ENCODE data around the gene TSPEAR.
"Not testable (repeated sequence)": the region's sequence is repeated elsewhere in the genome, so short reads cannot be mapped to it uniquely, and the experiment has no call there.

TSPEAR gene

GRCh38 chr21:44589094-44589493 lies 122.3 kb downstream of the TSPEAR start:
- Histone ChIP-seq H3K36me3 (ENCODE audit: control insufficient read depth, insufficient read depth, low read length) (no peaks in the 10 kb centered on the region), H3K27ac (ENCODE audit: low read length) (no peak overlapping the region), H3K27me3 (ENCODE audit: control insufficient read depth, insufficient read depth, low read length) (no peaks in the 10 kb centered on the region), H3K4me3 (ENCODE audit: low read length) (no peak overlapping the region), H3K4me1 (ENCODE audit: control insufficient read depth, insufficient read depth, low read length) (peaks cover 7% of the 10 kb centered on the region), H3K9me3 (ENCODE audit: control insufficient read depth, insufficient read depth, low read length) (no peaks in the 10 kb centered on the region)
- no CpG with 5 or more reads among the region's 2 CpGs for WGBS (ENCODE audit: insufficient coverage, insufficient read length)
- no peak for DNase-seq (ENCODE audit: low read depth, low spot score)

DNA sequence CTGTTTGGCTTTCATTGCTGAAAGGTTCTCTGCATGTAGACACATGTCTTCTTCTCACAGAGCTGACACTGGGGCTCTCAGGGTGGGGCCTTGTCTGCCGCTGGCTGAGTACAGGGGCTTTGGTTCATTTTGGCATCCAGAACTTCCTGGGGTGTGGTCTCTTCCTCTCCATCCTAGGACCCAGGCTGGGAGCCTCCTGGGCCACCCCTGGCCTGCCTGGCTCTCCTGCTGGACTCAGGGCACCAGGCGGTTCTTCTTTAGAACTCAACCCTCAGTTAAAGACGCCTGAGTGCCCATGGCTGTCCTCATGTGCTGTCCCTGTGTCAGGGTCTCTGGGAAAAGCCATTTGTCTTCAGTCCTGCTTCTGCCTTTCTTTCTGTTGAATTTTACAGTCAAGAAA lies 125.5 kb downstream of the TSPEAR start:
- H3K27ac ChIP-seq (ENCODE audit: low read length) = no peak overlapping the region
- H3K27me3 ChIP-seq (ENCODE audit: control insufficient read depth, insufficient read depth, low read length) = no peaks in the 10 kb centered on the region
- no peak overlapping the region for H3K4me3 ChIP-seq (ENCODE audit: low read length)
- no peaks in the 10 kb centered on the region; the same call in 1 of the 2 replicates for H3K4me1 ChIP-seq (ENCODE audit: control insufficient read depth, insufficient read depth, low read length)
- no peak for DNase-seq (ENCODE audit: low read depth, low spot score)
- no CpG with 5 or more reads among the region's 3 CpGs for WGBS (ENCODE audit: insufficient coverage, insufficient read length)
- H3K36me3 ChIP-seq (ENCODE audit: control insufficient read depth, insufficient read depth, low read length) = no peaks in the 10 kb centered on the region
- H3K9me3 ChIP-seq (ENCODE audit: control insufficient read depth, insufficient read depth, low read length) = no peaks in the 10 kb centered on the region

DNA sequence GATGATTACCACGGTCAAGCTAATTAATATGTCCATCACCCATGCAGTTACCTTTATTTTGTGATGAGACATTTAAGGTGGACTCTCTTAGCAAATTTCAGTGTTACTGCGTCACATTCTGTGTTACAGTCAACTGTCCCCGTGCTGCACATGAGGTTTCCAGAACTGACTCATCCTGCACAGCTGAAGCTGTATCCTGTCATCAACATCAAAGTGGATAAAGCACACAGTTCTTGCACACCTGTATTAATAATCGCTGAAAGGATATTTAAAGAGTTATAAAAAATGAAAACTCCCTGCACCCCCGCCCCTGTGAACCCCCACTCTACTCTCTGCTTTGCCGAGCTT lies 127.6 kb downstream of the TSPEAR start:
- H3K27ac ChIP-seq (ENCODE audit: low read length) = no peak overlapping the region
- H3K36me3 ChIP-seq (ENCODE audit: control insufficient read depth, insufficient read depth, low read length) = no peaks in the 10 kb centered on the region
- H3K9me3 ChIP-seq (ENCODE audit: control insufficient read depth, insufficient read depth, low read length) = no peaks in the 10 kb centered on the region
- no peak for DNase-seq (ENCODE audit: low read depth, low spot score)
- no CpG with 5 or more reads among the region's 6 CpGs for WGBS (ENCODE audit: insufficient coverage, insufficient read length)
- no peaks in the 10 kb centered on the region for H3K27me3 ChIP-seq (ENCODE audit: control insufficient read depth, insufficient read depth, low read length)
- no peaks in the 10 kb centered on the region; the same call in 1 of the 2 replicates for H3K4me1 ChIP-seq (ENCODE audit: control insufficient read depth, insufficient read depth, low read length)
- no peak overlapping the region for H3K4me3 ChIP-seq (ENCODE audit: low read length)

DNA sequence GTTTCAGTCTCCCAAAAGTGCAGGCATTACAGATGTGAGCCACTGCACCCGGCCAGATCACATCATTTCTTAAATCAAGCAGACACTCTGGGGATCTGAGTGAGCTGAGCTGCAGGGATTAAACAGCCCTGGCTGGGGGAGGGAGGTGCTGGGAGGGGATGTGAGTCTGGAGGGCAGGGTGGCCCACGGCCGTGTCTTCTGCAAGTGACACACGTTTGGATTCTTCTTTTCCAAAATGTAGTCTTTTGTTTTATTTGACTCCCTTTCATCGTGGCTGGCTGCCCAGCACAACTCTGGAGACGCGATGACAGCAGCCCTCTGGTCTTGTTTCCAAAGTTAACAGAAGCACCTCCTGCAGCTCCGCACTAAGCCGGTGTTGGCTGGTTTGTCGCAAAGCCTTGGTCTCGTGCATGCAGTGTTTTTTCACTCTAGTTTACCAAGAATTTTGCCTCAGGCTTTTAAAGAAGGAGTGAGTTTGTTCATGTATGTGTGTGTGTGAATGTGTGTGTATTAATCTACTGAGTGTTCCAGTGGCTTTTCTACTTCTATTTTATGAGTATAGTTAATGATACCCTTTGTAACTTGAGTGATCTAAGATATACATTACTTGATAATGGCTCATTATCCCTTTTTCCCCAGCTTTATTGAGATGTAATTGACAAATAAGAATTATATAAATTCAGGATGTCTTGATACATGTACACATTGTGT lies 128.1 kb downstream of the TSPEAR start:
- Histone ChIP-seq H3K27me3 (ENCODE audit: control insufficient read depth, insufficient read depth, low read length) (no peaks in the 10 kb centered on the region), H3K9me3 (ENCODE audit: control insufficient read depth, insufficient read depth, low read length) (no peaks in the 10 kb centered on the region), H3K36me3 (ENCODE audit: control insufficient read depth, insufficient read depth, low read length) (no peaks in the 10 kb centered on the region), H3K4me3 (ENCODE audit: low read length) (no peak overlapping the region), H3K4me1 (ENCODE audit: control insufficient read depth, insufficient read depth, low read length) (no peaks in the 10 kb centered on the region; the same call in 1 of the 2 replicates), H3K27ac (ENCODE audit: low read length) (no peak overlapping the region)
- WGBS (ENCODE audit: insufficient coverage, insufficient read length) = no CpG with 5 or more reads among the region's 11 CpGs
- DNase-seq (ENCODE audit: low read depth, low spot score) = no peak

DNA sequence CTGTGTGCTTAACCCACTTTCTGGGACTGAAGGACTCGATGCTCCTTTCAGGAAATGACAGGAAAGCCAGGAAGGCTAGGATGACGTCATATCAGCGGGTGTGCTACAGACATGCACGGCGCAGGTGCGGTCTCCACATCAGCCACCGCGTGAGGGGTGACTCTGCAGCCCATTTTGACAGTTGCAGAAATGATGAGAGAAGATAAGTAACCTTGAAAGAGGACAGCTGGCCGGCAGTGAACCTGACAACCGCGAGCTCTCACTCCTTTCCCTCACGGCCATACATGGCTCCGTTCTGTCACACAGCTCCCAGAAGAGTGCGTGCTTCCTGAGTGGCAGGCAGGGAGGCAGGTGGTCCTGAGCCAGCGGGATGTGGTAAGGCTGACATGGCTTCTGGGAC lies 129.3 kb downstream of the TSPEAR start:
- H3K4me1 ChIP-seq (ENCODE audit: control insufficient read depth, insufficient read depth, low read length) = no peaks in the 10 kb centered on the region; the same call in 1 of the 2 replicates
- no peaks in the 10 kb centered on the region for H3K36me3 ChIP-seq (ENCODE audit: control insufficient read depth, insufficient read depth, low read length)
- no peak overlapping the region for H3K4me3 ChIP-seq (ENCODE audit: low read length)
- no peak for DNase-seq (ENCODE audit: low read depth, low spot score)
- no CpG with 5 or more reads among the region's 15 CpGs for WGBS (ENCODE audit: insufficient coverage, insufficient read length)
- no peaks in the 10 kb centered on the region; the same call in 1 of the 2 replicates for H3K9me3 ChIP-seq (ENCODE audit: control insufficient read depth, insufficient read depth, low read length)
- H3K27me3 ChIP-seq (ENCODE audit: control insufficient read depth, insufficient read depth, low read length) = no peaks in the 10 kb centered on the region
- H3K27ac ChIP-seq (ENCODE audit: low read length) = no peak overlapping the region

DNA sequence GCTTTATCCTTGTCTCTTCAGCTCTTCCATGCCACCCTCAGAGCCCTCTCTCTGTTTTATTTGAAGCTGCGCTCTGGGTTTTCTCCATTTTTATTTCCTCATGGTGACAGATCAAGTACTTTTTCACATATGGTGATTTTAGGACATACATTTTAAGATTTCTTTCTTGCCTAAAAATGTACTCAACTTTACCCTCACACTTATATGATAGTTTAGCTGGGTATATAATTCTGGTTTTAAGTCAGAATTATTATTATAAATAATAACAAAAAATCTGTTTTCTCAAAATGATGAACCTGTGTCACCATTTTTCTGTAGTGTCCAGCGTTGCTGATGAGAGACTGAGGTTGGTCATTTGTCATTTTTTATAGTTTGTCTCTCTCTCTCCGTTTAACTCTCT lies 130.2 kb downstream of the TSPEAR start:
- no peaks in the 10 kb centered on the region; the same call in 1 of the 2 replicates for H3K4me1 ChIP-seq (ENCODE audit: control insufficient read depth, insufficient read depth, low read length)
- H3K4me3 ChIP-seq (ENCODE audit: low read length) = no peak overlapping the region
- H3K27me3 ChIP-seq (ENCODE audit: control insufficient read depth, insufficient read depth, low read length) = no peaks in the 10 kb centered on the region
- WGBS (ENCODE audit: insufficient coverage, insufficient read length) = no CpG with 5 or more reads among the region's 3 CpGs
- H3K27ac ChIP-seq (ENCODE audit: low read length) = no peak overlapping the region
- H3K9me3 ChIP-seq (ENCODE audit: control insufficient read depth, insufficient read depth, low read length) = no peaks in the 10 kb centered on the region; the same call in 1 of the 2 replicates
- DNase-seq (ENCODE audit: low read depth, low spot score) = no peak
- no peaks in the 10 kb centered on the region for H3K36me3 ChIP-seq (ENCODE audit: control insufficient read depth, insufficient read depth, low read length)

DNA sequence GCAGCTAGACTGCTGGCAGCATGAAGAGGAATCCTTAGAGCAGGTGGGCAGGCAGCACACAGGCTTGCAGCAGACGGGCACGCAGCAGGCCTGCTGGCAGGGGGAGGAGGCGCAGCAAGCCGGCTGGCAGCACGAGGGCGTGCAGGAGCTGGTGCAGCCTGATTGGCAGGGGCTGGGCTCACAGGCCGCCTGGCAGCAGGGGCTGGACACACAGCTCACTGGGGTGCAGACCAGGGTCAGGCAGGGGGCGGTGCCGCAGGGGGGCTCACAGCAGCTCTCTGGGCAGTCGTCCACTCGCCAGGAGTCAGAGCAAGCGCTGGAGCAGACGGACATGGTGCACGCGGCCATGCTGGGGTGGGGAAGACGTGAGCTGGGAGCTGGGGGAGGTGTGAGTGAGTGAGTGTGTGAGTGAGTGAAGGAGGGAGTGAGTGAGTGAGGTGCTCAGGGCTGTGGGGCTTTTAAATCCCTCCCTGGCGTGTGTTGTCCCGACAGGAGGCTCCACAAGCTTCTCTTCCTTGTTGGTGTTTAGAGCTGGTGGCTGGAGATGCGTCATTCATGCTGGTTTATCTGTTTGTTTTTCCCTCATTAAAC lies 131.0 kb downstream of the TSPEAR start, which contains the start of gene KRTAP10-5:
KRTAP10-5 (minus strand) TSS at position 374 of the 591 bp plus-strand sequence; CDS start at position 348, 26 bp downstream.
- not testable (repeated sequence) for H3K36me3 ChIP-seq (ENCODE audit: control insufficient read depth, insufficient read depth, low read length); H3K4me3 ChIP-seq (ENCODE audit: low read length); H3K4me1 ChIP-seq (ENCODE audit: control insufficient read depth, insufficient read depth, low read length); H3K9me3 ChIP-seq (ENCODE audit: control insufficient read depth, insufficient read depth, low read length); H3K27ac ChIP-seq (ENCODE audit: low read length); H3K27me3 ChIP-seq (ENCODE audit: control insufficient read depth, insufficient read depth, low read length); DNase-seq (ENCODE audit: low read depth, low spot score)
- no CpG with 5 or more reads among the region's 19 CpGs for WGBS (ENCODE audit: insufficient coverage, insufficient read length)

GRCh38 chr21:44579833-44580144 lies 131.6 kb downstream of the TSPEAR start:
- H3K4me3 ChIP-seq (ENCODE audit: low read length) = no peak overlapping the region; the same call in 1 of the 2 replicates
- no peak overlapping the region for H3K27ac ChIP-seq (ENCODE audit: low read length)
- H3K4me1 ChIP-seq (ENCODE audit: control insufficient read depth, insufficient read depth, low read length) = no peaks in the 10 kb centered on the region
- DNase-seq (ENCODE audit: low read depth, low spot score) = no peak
- no peaks in the 10 kb centered on the region for H3K27me3 ChIP-seq (ENCODE audit: control insufficient read depth, insufficient read depth, low read length)
- no CpG with 5 or more reads among the region's 7 CpGs for WGBS (ENCODE audit: insufficient coverage, insufficient read length)
- H3K9me3 ChIP-seq (ENCODE audit: control insufficient read depth, insufficient read depth, low read length) = no peaks in the 10 kb centered on the region; the same call in 1 of the 2 replicates
- no peaks in the 10 kb centered on the region for H3K36me3 ChIP-seq (ENCODE audit: control insufficient read depth, insufficient read depth, low read length)

- Histone ChIP-seq H3K9me3 (ENCODE audit: control insufficient read depth, insufficient read depth, low read length) (no peaks in the 10 kb centered on the region; the same call in 1 of the 2 replicates), H3K4me1 (ENCODE audit: control insufficient read depth, insufficient read depth, low read length) (0 out of 2 replicates have a peak, but pooled peaks cover 3% of the 10 kb centered on the region), H3K27me3 (ENCODE audit: control insufficient read depth, insufficient read depth, low read length) (no peaks in the 10 kb centered on the region), H3K36me3 (ENCODE audit: control insufficient read depth, insufficient read depth, low read length) (no peaks in the 10 kb centered on the region), H3K4me3 (ENCODE audit: low read length) (no peak overlapping the region), H3K27ac (ENCODE audit: low read length) (no peak overlapping the region)
- DNase-seq (ENCODE audit: low read depth, low spot score) = no peak
- no CpG with 5 or more reads among the region's 22 CpGs for WGBS (ENCODE audit: insufficient coverage, insufficient read length)
These were observed 132.1 kb downstream of the TSPEAR start for GRCh38 chr21:44579056-44579832.

DNA sequence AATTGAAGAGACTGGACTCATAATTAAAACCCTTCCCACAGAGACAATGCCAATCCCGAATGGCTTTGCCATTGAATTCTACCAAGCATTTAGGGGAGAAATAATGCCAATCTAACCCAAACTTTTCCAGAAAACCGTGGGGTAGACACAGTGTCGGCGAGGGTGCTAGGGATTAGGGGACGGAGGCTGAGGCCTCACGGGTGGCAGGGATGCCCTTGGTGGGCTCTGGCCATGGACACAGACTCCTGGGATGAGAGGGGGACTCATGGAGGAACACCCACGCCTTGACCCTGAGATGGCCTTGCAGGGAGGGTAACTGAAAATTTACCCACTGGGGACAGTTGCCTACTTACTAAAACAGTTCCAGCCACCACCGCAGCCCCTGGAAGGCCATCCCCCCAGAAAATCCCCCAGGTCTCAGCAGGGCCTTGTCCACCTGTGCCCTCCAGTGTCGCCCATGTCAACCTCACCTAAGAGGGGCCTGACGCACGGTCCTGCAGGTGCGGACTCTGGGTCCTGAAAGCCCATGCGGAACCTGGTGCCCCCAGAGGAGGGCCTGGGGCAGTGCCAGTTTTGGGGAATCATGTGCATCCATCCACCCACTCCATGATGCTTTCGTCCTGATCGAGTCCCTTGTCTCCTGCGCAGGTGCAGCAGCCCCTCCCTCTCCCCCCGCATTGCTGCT lies 132.9 kb downstream of the TSPEAR start:
- Histone ChIP-seq H3K4me3 (ENCODE audit: low read length) (no peak overlapping the region), H3K4me1 (ENCODE audit: control insufficient read depth, insufficient read depth, low read length) (0 out of 2 replicates have a peak, but pooled peaks cover 3% of the 10 kb centered on the region), H3K27ac (ENCODE audit: low read length) (no peak overlapping the region), H3K9me3 (ENCODE audit: control insufficient read depth, insufficient read depth, low read length) (no peaks in the 10 kb centered on the region; the same call in 1 of the 2 replicates), H3K27me3 (ENCODE audit: control insufficient read depth, insufficient read depth, low read length) (no peaks in the 10 kb centered on the region), H3K36me3 (ENCODE audit: control insufficient read depth, insufficient read depth, low read length) (no peaks in the 10 kb centered on the region)
- no CpG with 5 or more reads among the region's 17 CpGs for WGBS (ENCODE audit: insufficient coverage, insufficient read length)
- no peak for DNase-seq (ENCODE audit: low read depth, low spot score)
